Measurements from ENCODE around the gene ARHGAP4.

The ARHGAP4 gene

GRCh38 chrX:153884590-153884989 is 41.5 kb downstream of the ARHGAP4 start:
- H3K36me3 ChIP-seq (ENCODE audit: control insufficient read depth, insufficient read depth, low read length) = no peaks in the 10 kb centered on the region
- no peak overlapping the region for H3K27ac ChIP-seq (ENCODE audit: low read depth, low read length)
- no peak overlapping the region for H3K9ac ChIP-seq (ENCODE audit: low read length)
- H3K4me3 ChIP-seq (ENCODE audit: low read length) = no peak overlapping the region
- no peaks in the 10 kb centered on the region for H3K4me1 ChIP-seq (ENCODE audit: control insufficient read depth, insufficient read depth, low read length)
- peaks cover 34% of the 10 kb centered on the region for H3K27me3 ChIP-seq (ENCODE audit: control insufficient read depth, insufficient read depth, low read length)

GRCh38 chrX:153884136-153884535 is 41.9 kb downstream of the ARHGAP4 start:
- Histone ChIP-seq H3K9ac (ENCODE audit: low read length) (no peak overlapping the region), H3K4me3 (ENCODE audit: low read length) (no peak overlapping the region), H3K36me3 (ENCODE audit: control insufficient read depth, insufficient read depth, low read length) (no peaks in the 10 kb centered on the region), H3K27ac (ENCODE audit: low read depth, low read length) (no peak overlapping the region), H3K4me1 (ENCODE audit: control insufficient read depth, insufficient read depth, low read length) (no peaks in the 10 kb centered on the region), H3K27me3 (ENCODE audit: control insufficient read depth, insufficient read depth, low read length) (peaks cover 34% of the 10 kb centered on the region)

GRCh38 chrX:153883163-153883843 is 42.8 kb downstream of the ARHGAP4 start:
- Histone ChIP-seq H3K4me3 (ENCODE audit: low read length) (no peak overlapping the region), H3K27ac (ENCODE audit: low read depth, low read length) (no peak overlapping the region), H3K4me1 (ENCODE audit: control insufficient read depth, insufficient read depth, low read length) (no peaks in the 10 kb centered on the region), H3K27me3 (ENCODE audit: control insufficient read depth, insufficient read depth, low read length) (peaks cover 42% of the 10 kb centered on the region), H3K9ac (ENCODE audit: low read length) (no peak overlapping the region), H3K36me3 (ENCODE audit: control insufficient read depth, insufficient read depth, low read length) (no peaks in the 10 kb centered on the region)

GRCh38 chrX:153882557-153882956 is 43.5 kb downstream of the ARHGAP4 start:
- H3K36me3 ChIP-seq (ENCODE audit: control insufficient read depth, insufficient read depth, low read length) = no peaks in the 10 kb centered on the region
- H3K27ac ChIP-seq (ENCODE audit: low read depth, low read length) = no peak overlapping the region
- H3K4me3 ChIP-seq (ENCODE audit: low read length) = no peak overlapping the region
- H3K9ac ChIP-seq (ENCODE audit: low read length) = no peak overlapping the region
- peaks cover 46% of the 10 kb centered on the region for H3K27me3 ChIP-seq (ENCODE audit: control insufficient read depth, insufficient read depth, low read length)
- H3K4me1 ChIP-seq (ENCODE audit: control insufficient read depth, insufficient read depth, low read length) = no peaks in the 10 kb centered on the region

- Histone ChIP-seq H3K9ac (ENCODE audit: low read length) (no peak overlapping the region), H3K4me3 (ENCODE audit: low read length) (no peak overlapping the region), H3K27me3 (ENCODE audit: control insufficient read depth, insufficient read depth, low read length) (peaks cover 48% of the 10 kb centered on the region), H3K4me1 (ENCODE audit: control insufficient read depth, insufficient read depth, low read length) (no peaks in the 10 kb centered on the region), H3K27ac (ENCODE audit: low read depth, low read length) (no peak overlapping the region), H3K36me3 (ENCODE audit: control insufficient read depth, insufficient read depth, low read length) (no peaks in the 10 kb centered on the region)
Observed at GRCh38 chrX:153882086-153882498, 44.0 kb downstream of the ARHGAP4 start.

- no peak overlapping the region for H3K9ac ChIP-seq (ENCODE audit: low read length)
- H3K4me1 ChIP-seq (ENCODE audit: control insufficient read depth, insufficient read depth, low read length) = no peaks in the 10 kb centered on the region
- no peak overlapping the region for H3K4me3 ChIP-seq (ENCODE audit: low read length)
- H3K27me3 ChIP-seq (ENCODE audit: control insufficient read depth, insufficient read depth, low read length) = peaks cover 41% of the 10 kb centered on the region
- H3K27ac ChIP-seq (ENCODE audit: low read depth, low read length) = no peak overlapping the region
- H3K36me3 ChIP-seq (ENCODE audit: control insufficient read depth, insufficient read depth, low read length) = no peaks in the 10 kb centered on the region
Observed at GRCh38 chrX:153881281-153881680, 44.8 kb downstream of the ARHGAP4 start.

GRCh38 chrX:153880440-153880815 is 45.6 kb downstream of the ARHGAP4 start:
- Histone ChIP-seq H3K27ac (ENCODE audit: low read depth, low read length) (no peak overlapping the region), H3K4me1 (ENCODE audit: control insufficient read depth, insufficient read depth, low read length) (no peaks in the 10 kb centered on the region), H3K36me3 (ENCODE audit: control insufficient read depth, insufficient read depth, low read length) (no peaks in the 10 kb centered on the region), H3K9ac (ENCODE audit: low read length) (no peak overlapping the region), H3K27me3 (ENCODE audit: control insufficient read depth, insufficient read depth, low read length) (peaks cover 40% of the 10 kb centered on the region), H3K4me3 (ENCODE audit: low read length) (no peak overlapping the region)

GRCh38 chrX:153879741-153880439 is 46.2 kb downstream of the ARHGAP4 start:
- Histone ChIP-seq H3K36me3 (ENCODE audit: control insufficient read depth, insufficient read depth, low read length) (no peaks in the 10 kb centered on the region), H3K27ac (ENCODE audit: low read depth, low read length) (no peak overlapping the region), H3K27me3 (ENCODE audit: control insufficient read depth, insufficient read depth, low read length) (peaks cover 34% of the 10 kb centered on the region), H3K4me1 (ENCODE audit: control insufficient read depth, insufficient read depth, low read length) (no peaks in the 10 kb centered on the region), H3K4me3 (ENCODE audit: low read length) (no peak overlapping the region), H3K9ac (ENCODE audit: low read length) (no peak overlapping the region)

GRCh38 chrX:153878969-153879653 is 47.0 kb downstream of the ARHGAP4 start:
- Histone ChIP-seq H3K27ac (ENCODE audit: low read depth, low read length) (no peak overlapping the region), H3K4me1 (ENCODE audit: control insufficient read depth, insufficient read depth, low read length) (no peaks in the 10 kb centered on the region), H3K4me3 (ENCODE audit: low read length) (no peak overlapping the region), H3K9ac (ENCODE audit: low read length) (no peak overlapping the region), H3K27me3 (ENCODE audit: control insufficient read depth, insufficient read depth, low read length) (peaks cover 31% of the 10 kb centered on the region), H3K36me3 (ENCODE audit: control insufficient read depth, insufficient read depth, low read length) (no peaks in the 10 kb centered on the region)

- Histone ChIP-seq H3K36me3 (ENCODE audit: control insufficient read depth, insufficient read depth, low read length) (no peaks in the 10 kb centered on the region), H3K4me1 (ENCODE audit: control insufficient read depth, insufficient read depth, low read length) (no peaks in the 10 kb centered on the region), H3K4me3 (ENCODE audit: low read length) (no peak overlapping the region), H3K9ac (ENCODE audit: low read length) (no peak overlapping the region), H3K27me3 (ENCODE audit: control insufficient read depth, insufficient read depth, low read length) (peaks cover 24% of the 10 kb centered on the region), H3K27ac (ENCODE audit: low read depth, low read length) (no peak overlapping the region)
Observed at GRCh38 chrX:153878345-153878744, 47.7 kb downstream of the ARHGAP4 start.

GRCh38 chrX:153877571-153878261 is 48.3 kb downstream of the ARHGAP4 start:
- H3K4me1 ChIP-seq (ENCODE audit: control insufficient read depth, insufficient read depth, low read length) = no peaks in the 10 kb centered on the region
- no peak overlapping the region for H3K9ac ChIP-seq (ENCODE audit: low read length)
- H3K4me3 ChIP-seq (ENCODE audit: low read length) = no peak overlapping the region
- no peaks in the 10 kb centered on the region for H3K36me3 ChIP-seq (ENCODE audit: control insufficient read depth, insufficient read depth, low read length)
- H3K27ac ChIP-seq (ENCODE audit: low read depth, low read length) = no peak overlapping the region
- H3K27me3 ChIP-seq (ENCODE audit: control insufficient read depth, insufficient read depth, low read length) = peaks cover 21% of the 10 kb centered on the region

GRCh38 chrX:153876112-153876491 is 50.0 kb downstream of the ARHGAP4 start:
- no peaks in the 10 kb centered on the region for H3K4me1 ChIP-seq (ENCODE audit: control insufficient read depth, insufficient read depth, low read length)
- H3K27ac ChIP-seq (ENCODE audit: low read depth, low read length) = no peak overlapping the region
- no peaks in the 10 kb centered on the region for H3K36me3 ChIP-seq (ENCODE audit: control insufficient read depth, insufficient read depth, low read length)
- peaks cover 24% of the 10 kb centered on the region for H3K27me3 ChIP-seq (ENCODE audit: control insufficient read depth, insufficient read depth, low read length)
- no peak overlapping the region for H3K4me3 ChIP-seq (ENCODE audit: low read length)
- no peak overlapping the region for H3K9ac ChIP-seq (ENCODE audit: low read length)

All from rectal smooth muscle tissue (tissue), 1 donor.